Naive B cell (primary cell): ENCODE measurements around the gene SH3GL1. TPM values are rescaled to one million over a fixed set of nuclear protein-coding genes. Genes with fewer than 3 reads are reported as not detected.

Experiments
- ATAC-seq, 2 donors: fragments of 150-1000 bp; cut with Tn5 transposase; 2 replicates each; pipeline ENCODE4 v1.10.0; 2021; ENCODE audit warnings: low read depth in 2 of 2, mild to moderate bottlenecking in 2 of 2, moderate library complexity in 2 of 2
- DNase-seq: peaks from one replicate; pipeline ENCODE4 v3.0.0; 2022
- H3K27ac Mint-ChIP-seq, 6 donors: one replicate each; pipeline ENCODE4 v1.8.0; 2020 to 2022; ENCODE audit warnings: mild to moderate bottlenecking in 6 of 6, mixed read lengths in 6 of 6, moderate library complexity in 5 of 6, inconsistent platforms in 2 of 6
- H3K27me3 Mint-ChIP-seq, 3 donors: one replicate each; pipeline ENCODE4 v1.8.0; 2021 to 2022; ENCODE audit warnings: mixed read lengths in 3 of 3, mild to moderate bottlenecking in 1 of 3
- H3K36me3 Mint-ChIP-seq, 2 donors: one replicate each; pipeline ENCODE4 v1.8.0; 2020 to 2022; ENCODE audit warnings: mixed read lengths in 2 of 2, inconsistent platforms in 1 of 2, mild to moderate bottlenecking in 1 of 2
- H3K4me1 Mint-ChIP-seq, 3 donors: one replicate each; pipeline ENCODE4 v1.8.0; 2020 to 2022; ENCODE audit warnings: mixed read lengths in 3 of 3, inconsistent platforms in 1 of 3, mild to moderate bottlenecking in 1 of 3, moderate library complexity in 1 of 3
- H3K4me3 Mint-ChIP-seq, 8 donors: one replicate each; pipeline ENCODE4 v1.8.0; 2020 to 2022; ENCODE audit warnings: mild to moderate bottlenecking in 8 of 8, mixed read lengths in 8 of 8, moderate library complexity in 8 of 8, inconsistent platforms in 2 of 8
- H3K9me3 Mint-ChIP-seq, 7 donors: one replicate each; pipeline ENCODE4 v1.8.0; 2020 to 2022; ENCODE audit warnings: mixed read lengths in 7 of 7, mild to moderate bottlenecking in 5 of 7, inconsistent platforms in 2 of 7, moderate library complexity in 1 of 7
- polyA plus RNA-seq, 6 donors: library from polyadenylated mRNA; unstranded; fragments of 300-500 nt; fragmentation: Illumina TruSeq; gene quantifications; one replicate each; pipeline ENCODE4 v1.2.3, GENCODE V29; 2021; ENCODE audit warnings: low read depth in 6 of 6

SH3GL1 gene, protein sequence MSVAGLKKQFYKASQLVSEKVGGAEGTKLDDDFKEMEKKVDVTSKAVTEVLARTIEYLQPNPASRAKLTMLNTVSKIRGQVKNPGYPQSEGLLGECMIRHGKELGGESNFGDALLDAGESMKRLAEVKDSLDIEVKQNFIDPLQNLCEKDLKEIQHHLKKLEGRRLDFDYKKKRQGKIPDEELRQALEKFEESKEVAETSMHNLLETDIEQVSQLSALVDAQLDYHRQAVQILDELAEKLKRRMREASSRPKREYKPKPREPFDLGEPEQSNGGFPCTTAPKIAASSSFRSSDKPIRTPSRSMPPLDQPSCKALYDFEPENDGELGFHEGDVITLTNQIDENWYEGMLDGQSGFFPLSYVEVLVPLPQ
- polyA plus RNA-seq = 10 to 100 TPM in 5 of 6 donors, 1 to 10 TPM in 1; 4.9 to 18.5 (median 12.7) TPM

DNA sequence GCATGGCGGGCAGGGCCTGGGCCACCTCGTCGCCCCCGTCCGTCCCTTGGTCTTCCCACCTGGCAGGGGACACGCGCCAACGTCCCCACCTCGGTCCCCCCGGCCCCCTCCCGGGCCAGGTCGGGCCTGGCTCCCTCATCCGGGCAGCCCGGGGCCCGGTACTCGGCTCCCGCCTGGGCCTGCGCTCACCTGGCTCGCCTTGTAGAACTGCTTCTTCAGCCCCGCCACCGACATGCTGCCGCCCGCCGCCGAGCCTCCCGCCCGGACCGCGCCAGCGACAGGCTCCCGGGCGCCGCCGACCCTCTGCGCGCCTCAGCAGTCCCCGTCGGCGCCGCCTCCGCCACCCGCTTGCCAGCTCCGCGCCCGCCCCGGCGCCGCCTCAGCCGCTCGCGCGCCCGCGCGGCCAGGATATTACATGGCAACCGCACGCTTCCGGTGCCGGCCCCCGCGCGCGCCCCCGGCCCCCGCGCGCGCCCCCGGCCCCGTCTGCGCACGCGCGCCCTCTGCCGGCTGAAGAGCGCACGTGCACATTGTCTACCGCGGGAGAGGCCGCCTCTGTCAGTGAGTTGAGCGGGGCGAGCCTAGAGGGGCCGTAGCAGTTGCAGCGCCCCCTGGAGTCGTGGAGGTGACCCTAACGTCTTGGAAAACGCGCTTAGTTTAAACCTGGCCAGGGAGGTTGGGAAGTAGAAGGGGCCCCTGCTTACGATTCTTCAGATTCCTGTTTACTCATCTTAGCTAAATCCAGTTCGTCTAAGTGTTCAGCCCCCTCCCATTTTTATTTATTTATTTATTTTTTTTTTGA is at the start of gene SH3GL1:
Gene SH3GL1 (minus strand): TSS at position 413 of the 802 bp plus-strand sequence. CDS start 179 bp downstream, at position 234.
- Mint-ChIP-seq H3K9me3 (no peaks in the 10 kb centered on the region), H3K4me3 (peak within 1 kb of the TSS; percentile 81 to 96 (median 90)), H3K27ac (peak within 1 kb of the TSS; percentile 97 to 99 (median 99)), H3K4me1 (peaks cover 38 to 58% (median 55%) of the 10 kb centered on the region in 3 donors), H3K36me3 (peaks cover 0 to 6% of the 10 kb centered on the region in 2 donors), H3K27me3 (no peaks in the 10 kb centered on the region)
- peak; percentile 91 for DNase-seq
- ATAC-seq = peak; percentile 63 to 66

DNA sequence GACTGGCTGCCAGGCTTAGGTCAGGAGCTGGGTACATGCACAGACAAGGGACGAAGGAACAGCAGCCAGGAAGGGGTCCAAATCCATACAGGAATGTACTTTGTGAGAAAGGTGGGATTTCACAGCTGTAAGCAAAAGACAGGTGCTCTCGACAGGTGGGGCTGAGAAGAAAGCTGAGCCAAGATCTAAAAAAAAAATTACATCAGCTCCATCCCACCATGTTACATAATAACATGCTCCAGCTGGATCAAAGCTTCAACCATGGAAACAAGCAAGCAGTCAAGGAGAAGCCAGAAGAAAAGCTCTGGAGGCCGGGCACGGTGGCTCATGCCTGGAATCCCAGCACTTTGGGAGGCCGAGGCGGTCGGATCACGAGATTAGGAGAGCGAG is 49.3 kb upstream of the SH3GL1 start:
- Mint-ChIP-seq H3K27ac (no peak overlapping the region), H3K4me3 (no peak overlapping the region), H3K4me1 (peaks cover 0 to under 1% (median 0%) of the 10 kb centered on the region in 3 donors), H3K27me3 (no peaks in the 10 kb centered on the region), H3K36me3 (peaks cover 0 to 6% of the 10 kb centered on the region in 2 donors), H3K9me3 (no peaks in the 10 kb centered on the region)
- ATAC-seq = no peak
- no peak for DNase-seq

DNA sequence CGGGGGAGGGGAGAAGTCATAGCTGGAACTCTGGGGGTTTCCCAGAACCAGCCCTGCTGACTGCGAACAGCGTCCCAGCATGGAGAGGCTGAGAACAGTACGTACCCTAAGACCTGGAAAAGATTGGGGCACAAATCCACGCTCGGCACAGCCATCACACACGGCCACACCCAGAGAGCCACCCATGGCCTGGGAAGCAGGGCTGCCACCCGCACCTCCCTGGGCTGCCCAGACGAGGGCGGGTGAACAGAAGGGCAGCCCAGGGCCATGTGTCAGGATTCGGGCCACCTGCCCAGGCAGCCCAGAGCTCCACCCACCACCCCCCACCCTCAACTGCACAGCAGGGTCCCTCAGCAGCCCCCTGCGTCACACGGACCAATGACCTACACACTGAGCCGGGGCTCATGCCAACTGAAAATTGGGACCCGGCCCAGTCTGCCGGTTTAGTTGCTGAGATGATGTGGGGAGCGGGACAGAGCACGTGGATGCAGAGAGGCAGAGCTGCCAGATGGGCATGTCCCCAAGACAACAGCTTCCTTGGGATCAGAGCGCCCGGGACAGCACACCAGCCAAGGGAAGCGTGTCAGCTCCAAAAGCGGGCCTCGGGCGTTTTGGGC is 48.8 kb upstream of the SH3GL1 start:
- Mint-ChIP-seq H3K4me3 (no peak overlapping the region), H3K27ac (no peak overlapping the region), H3K4me1 (no peaks in the 10 kb centered on the region), H3K36me3 (peaks cover 0 to 6% of the 10 kb centered on the region in 2 donors), H3K9me3 (no peaks in the 10 kb centered on the region), H3K27me3 (no peaks in the 10 kb centered on the region)
- no peak for ATAC-seq
- no peak for DNase-seq

DNA sequence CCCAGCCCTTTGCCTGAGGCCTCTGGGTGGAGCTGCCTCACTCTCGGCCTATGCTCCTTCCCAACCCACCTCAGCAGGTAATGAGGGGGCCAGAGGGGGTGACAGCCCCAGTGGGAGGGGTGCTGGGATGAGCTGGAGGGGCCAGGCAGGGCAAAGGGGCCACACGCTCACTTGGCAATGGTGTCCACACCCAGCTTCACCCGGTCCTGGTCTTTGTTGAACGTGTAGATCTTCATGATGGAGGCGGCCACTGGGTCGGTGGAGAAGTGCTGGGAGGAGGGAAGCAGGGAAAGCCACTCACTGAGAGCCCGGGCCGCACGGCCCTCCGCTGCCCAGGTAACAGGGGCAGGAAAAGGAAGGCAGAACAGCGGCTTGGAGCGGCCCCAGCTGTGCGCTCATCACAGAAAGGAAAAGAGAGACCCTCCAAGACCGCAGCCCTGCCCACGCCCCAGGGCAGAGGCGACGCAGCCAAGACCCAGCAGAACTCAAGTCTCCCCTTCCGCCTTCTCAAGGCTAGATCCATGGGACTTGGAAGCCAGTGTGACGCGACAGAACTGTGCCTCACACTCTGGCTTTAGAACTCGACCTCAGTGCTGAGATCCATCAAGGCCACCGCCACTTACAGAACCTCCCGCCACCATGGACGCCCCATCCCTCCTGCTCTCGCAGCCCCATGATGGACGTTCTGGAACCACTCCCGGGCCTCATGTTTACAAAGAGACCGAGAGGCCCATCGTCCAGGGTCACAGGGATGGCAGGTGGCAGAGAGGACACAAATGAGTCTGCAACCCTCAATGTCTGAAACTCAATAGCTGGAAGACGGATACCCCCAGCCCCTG is 48.0 kb upstream of the SH3GL1 start:
- H3K4me1 Mint-ChIP-seq = peaks cover 0 to 1% (median under 1%) of the 10 kb centered on the region in 3 donors
- no peaks in the 10 kb centered on the region for H3K27me3 Mint-ChIP-seq
- H3K36me3 Mint-ChIP-seq = peaks cover 0 to 6% of the 10 kb centered on the region in 2 donors
- no peak for ATAC-seq
- no peak for DNase-seq
- H3K27ac Mint-ChIP-seq = no peak overlapping the region
- no peak overlapping the region for H3K4me3 Mint-ChIP-seq
- no peaks in the 10 kb centered on the region for H3K9me3 Mint-ChIP-seq

DNA sequence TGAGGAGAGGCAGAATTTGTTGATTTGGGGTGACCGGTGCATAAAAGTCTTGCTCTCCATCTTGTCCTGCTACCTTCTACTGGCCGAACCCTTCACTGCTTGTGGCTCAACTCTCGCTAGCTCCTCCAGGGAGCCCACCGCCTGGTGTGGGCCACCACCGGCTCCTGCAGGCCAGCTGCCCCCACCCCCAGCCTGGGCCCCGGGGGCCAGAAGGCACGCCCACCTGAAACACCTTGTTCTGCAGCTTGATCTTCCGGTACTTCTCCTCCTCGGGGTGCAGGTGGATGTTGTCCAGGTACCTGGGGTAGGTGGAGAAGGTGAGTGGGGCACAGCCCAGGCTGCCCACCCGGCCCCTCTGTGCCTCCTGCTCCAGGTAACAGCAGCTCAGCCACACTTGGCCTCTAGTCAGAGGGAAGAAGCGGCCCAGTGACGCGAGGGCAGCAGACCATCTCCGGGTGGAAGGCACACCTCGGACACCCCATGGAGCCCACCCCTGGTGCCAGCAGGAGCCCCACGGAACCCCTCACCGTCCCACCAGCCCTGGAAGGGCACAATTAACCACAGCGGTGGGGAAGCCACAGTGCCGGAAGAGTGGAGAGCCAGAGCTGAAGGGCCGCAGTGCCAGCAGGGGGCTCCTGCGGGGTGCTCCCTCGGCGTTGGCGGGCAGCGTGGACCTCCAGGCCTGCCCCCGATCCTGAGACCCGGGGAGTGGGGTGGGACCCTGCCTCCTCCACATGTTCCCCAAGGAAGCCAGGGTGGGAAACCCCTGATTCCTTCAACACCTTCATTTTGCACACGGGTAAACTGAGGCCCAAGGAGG is 47.2 kb upstream of the SH3GL1 start:
- H3K27me3 Mint-ChIP-seq = no peaks in the 10 kb centered on the region
- H3K4me3 Mint-ChIP-seq = no peak overlapping the region
- peaks cover under 1 to 9% (median 4%) of the 10 kb centered on the region in 3 donors for H3K4me1 Mint-ChIP-seq
- no peak overlapping the region for H3K27ac Mint-ChIP-seq
- no peak for DNase-seq
- H3K36me3 Mint-ChIP-seq = peaks cover 0 to 6% of the 10 kb centered on the region in 2 donors
- H3K9me3 Mint-ChIP-seq = no peaks in the 10 kb centered on the region
- ATAC-seq = no peak

DNA sequence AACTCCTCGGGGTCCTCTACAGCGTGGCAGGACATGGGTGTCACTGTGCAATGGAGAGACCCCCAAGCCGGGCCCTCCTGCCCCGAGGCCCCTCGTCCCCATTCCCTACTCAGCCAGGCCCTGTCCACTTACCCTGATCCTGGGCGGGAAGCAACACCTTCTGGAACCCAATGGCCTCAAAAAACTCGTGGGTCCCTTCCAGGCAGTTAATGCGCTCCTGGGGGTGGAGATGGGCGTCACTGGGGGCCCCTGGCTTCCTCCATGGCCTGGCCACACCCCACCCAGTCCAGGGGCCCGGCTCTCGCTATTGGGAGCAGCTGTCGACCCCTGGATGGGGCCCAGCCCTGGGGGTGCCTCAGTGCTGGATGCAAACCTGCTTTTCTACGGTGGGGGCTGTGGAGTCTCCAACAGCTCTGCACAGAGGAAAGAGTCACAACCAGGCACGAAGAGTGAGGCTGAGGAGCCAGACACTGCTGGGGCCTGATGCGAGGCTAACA is 46.4 kb upstream of the SH3GL1 start:
- peaks cover 0 to 6% of the 10 kb centered on the region in 2 donors for H3K36me3 Mint-ChIP-seq
- peaks cover 7 to 17% (median 11%) of the 10 kb centered on the region in 3 donors for H3K4me1 Mint-ChIP-seq
- DNase-seq (no peak), ATAC-seq (no peak)
- H3K27ac Mint-ChIP-seq = no peak overlapping the region
- no peaks in the 10 kb centered on the region for H3K9me3 Mint-ChIP-seq
- no peak overlapping the region for H3K4me3 Mint-ChIP-seq
- no peaks in the 10 kb centered on the region for H3K27me3 Mint-ChIP-seq

DNA sequence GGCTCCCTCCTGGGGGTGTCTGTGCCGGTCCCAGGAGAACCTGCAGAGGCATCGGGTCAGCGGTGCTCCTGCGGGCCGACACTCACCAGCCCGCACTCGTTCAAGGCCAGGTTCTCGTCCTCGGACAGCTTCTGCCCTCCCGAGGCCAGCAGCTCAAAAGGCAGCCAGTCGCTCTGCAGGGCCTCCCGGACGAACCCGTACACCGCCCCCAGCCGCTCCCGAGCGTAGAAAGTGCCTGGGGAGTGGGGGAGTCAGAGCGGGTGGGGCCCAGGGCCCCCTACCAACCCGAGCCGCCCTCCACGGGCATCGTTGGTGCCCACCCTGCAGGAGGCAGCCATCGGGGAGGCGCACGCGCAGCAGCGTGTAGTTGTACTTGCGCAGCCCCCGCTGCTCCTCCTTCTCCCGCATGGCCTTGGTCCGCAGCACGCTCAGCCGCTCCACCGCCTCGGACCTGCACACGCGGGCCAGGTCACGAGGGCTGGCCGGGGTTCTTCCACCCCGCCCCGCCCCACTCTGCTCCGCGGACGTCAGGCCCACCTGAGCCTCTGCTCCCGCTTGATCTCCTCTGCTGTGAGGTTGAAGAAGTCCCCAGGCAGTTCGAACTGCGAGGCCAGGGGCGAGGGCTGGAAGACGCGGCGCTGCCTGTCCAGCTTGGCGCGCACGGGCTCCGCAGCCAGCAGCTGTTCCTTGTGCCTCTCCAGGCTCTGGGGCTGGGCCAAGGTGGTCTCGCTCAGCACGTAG is 45.8 kb upstream of the SH3GL1 start:
- H3K4me1 Mint-ChIP-seq = peaks cover 7 to 17% (median 11%) of the 10 kb centered on the region in 3 donors
- H3K4me3 Mint-ChIP-seq = no peak overlapping the region
- no peak overlapping the region for H3K27ac Mint-ChIP-seq
- no peak for ATAC-seq
- no peaks in the 10 kb centered on the region for H3K9me3 Mint-ChIP-seq
- DNase-seq = no peak
- no peaks in the 10 kb centered on the region for H3K27me3 Mint-ChIP-seq
- peaks cover 0 to 6% of the 10 kb centered on the region in 2 donors for H3K36me3 Mint-ChIP-seq

DNA sequence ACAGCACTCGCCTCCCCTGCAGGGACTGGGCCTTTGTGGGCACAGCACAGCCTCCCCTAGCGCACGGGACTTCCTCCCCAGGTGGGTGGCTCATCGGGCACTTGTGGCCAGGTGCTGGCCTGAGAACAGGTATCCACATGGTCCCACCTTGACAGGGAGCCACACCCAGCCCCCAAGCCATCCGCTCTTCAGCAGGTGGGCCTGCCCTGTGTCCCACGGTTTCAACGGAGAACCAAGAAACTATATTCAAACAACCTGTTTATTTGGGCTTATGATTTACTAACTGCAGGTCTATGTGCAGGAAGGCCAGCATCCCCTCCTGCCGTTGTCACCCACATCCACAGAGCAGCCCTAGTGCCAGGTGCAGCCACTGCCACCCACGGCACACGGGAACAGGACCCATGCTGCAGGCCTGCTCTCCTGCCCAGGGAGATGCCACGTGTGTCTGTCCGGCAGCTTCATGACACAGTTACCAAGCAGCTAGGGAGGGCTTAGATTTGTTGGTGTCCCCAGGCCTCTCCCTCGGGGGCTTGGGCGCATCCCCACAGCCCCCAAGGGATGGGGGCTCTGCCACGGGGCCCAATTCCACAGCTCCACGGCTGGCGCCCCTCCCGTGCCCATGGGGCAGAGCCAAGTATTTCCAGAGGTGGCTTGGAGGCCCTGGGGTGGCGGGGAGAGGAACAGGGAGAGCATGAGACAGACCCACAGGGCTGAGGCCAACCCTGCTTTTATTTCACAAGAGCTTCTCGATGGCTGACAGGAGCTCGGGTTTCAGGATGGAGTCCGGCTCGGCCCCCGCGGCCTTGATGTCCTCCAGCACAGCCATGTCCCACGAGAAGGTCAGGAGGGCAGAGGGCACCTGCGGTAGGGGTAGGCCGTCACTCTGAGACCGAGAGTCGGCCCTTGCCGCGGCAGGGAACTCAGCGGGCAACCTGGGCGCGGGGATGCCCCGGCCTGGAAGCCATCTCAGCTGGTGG is 44.7 kb upstream of the SH3GL1 start:
- ATAC-seq (no peak), DNase-seq (no peak)
- H3K36me3 Mint-ChIP-seq = peaks cover 0 to 6% of the 10 kb centered on the region in 2 donors
- H3K4me1 Mint-ChIP-seq = peaks cover 7 to 17% (median 13%) of the 10 kb centered on the region in 3 donors
- H3K27me3 Mint-ChIP-seq = no peaks in the 10 kb centered on the region
- no peak overlapping the region for H3K4me3 Mint-ChIP-seq
- H3K9me3 Mint-ChIP-seq = no peaks in the 10 kb centered on the region
- H3K27ac Mint-ChIP-seq = no peak overlapping the region

DNA sequence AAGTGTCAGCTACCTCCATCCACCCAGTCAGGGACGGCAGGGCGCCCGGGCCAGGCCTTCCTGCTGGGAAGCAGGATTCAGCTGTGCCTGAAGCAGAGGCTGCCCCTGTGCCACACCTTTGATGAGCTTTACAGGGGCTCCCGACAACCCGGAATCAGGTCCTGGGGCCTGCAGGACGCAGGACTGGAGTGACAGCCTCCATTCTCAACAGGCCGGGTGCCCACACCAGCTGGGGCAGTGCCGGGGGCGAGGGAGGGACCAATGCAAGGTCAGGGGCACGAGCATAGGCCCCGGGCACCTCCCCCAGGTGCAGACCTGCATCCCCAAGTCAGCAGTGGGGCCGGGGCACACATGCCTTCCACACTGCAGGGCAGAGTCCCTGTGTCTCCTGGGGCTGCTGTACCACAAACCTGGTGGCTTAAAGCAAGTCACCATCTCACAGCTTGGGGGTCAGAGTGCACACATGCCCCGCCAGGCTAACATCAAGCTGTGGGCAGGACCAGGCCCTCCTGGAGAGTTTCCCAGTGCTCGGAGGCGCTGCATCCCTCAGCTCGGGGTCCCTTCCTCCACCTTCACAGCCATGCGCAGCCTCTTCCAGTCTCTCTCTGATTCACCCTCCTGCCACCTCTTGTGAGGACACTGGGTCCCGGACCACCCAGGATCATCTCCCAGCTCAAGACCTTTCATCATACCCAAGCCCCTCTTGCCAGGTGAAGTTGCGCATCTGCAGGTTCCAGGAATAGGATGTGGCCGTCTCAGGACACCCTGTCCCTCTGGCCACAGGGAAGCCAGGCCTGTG is 43.8 kb upstream of the SH3GL1 start:
- no peak overlapping the region for H3K4me3 Mint-ChIP-seq
- H3K36me3 Mint-ChIP-seq = no peaks in the 10 kb centered on the region
- DNase-seq = no peak
- ATAC-seq = no peak
- no peaks in the 10 kb centered on the region for H3K9me3 Mint-ChIP-seq
- peak overlapping the region in 1 of 6 donors; percentile 3 for H3K27ac Mint-ChIP-seq
- peaks cover 7 to 17% (median 13%) of the 10 kb centered on the region in 3 donors for H3K4me1 Mint-ChIP-seq
- H3K27me3 Mint-ChIP-seq = no peaks in the 10 kb centered on the region

DNA sequence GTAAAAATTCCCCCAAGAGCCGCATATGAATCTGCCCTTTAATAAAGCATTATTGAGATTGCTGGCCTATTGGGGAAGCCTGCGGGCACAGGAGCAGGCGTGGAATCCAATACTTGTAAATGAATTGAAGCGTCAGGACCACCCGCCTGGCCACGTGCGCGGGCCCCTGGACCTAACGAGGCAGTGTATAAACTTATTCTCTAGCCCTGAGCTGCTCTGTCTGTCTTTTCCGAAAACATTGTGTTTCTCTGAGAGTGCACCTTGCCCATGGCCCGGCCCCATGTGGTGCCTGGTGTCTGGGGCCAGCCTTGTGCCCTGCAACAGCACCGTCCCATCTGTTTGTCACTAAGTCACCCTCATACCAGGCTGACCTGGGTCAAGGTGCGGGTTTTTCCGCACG is 42.8 kb upstream of the SH3GL1 start:
- DNase-seq = no peak
- Mint-ChIP-seq H3K27ac (peak overlapping the region in 1 of 6 donors; percentile 70), H3K4me1 (peaks cover 7 to 17% (median 13%) of the 10 kb centered on the region in 3 donors), H3K27me3 (no peaks in the 10 kb centered on the region), H3K9me3 (no peaks in the 10 kb centered on the region), H3K4me3 (no peak overlapping the region), H3K36me3 (no peaks in the 10 kb centered on the region)
- ATAC-seq = no peak
